ENCODE data around the gene FEN1.

FEN1 gene

DNA sequence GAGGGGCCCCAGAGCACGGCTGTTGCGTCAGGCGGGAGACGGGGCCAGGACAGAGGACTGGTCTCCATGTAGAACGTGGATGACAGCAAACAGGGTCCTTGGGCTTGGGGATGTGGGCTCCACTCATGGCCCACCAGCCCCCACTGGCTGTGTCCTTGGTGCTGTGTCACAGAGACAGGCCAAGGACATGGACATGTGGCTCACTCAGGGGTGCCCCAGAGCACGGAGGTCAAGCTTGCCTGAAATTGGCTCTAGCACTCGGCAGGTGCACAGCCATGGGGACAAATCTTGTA is 49.8 kb downstream of the FEN1 start:
- POLR2A ChIA-PET = interaction anchor here (1.2 kb wide), 1 partner anchor 45 kb away, joined by 3 read pairs; no protein-coding TSS in a partner anchor
- no peak for TF ChIP-seq ZNF548 (tag by site-specific recombination; IDR thresholded peaks at IDR 0.05)
- TF ChIP-seq, protein P1, sequence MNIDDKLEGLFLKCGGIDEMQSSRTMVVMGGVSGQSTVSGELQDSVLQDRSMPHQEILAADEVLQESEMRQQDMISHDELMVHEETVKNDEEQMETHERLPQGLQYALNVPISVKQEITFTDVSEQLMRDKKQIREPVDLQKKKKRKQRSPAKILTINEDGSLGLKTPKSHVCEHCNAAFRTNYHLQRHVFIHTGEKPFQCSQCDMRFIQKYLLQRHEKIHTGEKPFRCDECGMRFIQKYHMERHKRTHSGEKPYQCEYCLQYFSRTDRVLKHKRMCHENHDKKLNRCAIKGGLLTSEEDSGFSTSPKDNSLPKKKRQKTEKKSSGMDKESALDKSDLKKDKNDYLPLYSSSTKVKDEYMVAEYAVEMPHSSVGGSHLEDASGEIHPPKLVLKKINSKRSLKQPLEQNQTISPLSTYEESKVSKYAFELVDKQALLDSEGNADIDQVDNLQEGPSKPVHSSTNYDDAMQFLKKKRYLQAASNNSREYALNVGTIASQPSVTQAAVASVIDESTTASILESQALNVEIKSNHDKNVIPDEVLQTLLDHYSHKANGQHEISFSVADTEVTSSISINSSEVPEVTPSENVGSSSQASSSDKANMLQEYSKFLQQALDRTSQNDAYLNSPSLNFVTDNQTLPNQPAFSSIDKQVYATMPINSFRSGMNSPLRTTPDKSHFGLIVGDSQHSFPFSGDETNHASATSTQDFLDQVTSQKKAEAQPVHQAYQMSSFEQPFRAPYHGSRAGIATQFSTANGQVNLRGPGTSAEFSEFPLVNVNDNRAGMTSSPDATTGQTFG (tag by site-specific recombination; IDR thresholded peaks at IDR 0.05; ENCODE audit: borderline replicate concordance) = no peak
- Histone ChIP-seq H3K4me3 (ENCODE audit: low read depth, low read length) (no peak overlapping the region), H3K36me3 (ENCODE audit: control insufficient read depth in 2 of 2, insufficient read depth in 1 of 2, low read length in 2 of 2) (peaks cover 18 to 21% of the 10 kb centered on the region in 2 experiments; a peak in 2 of 3 replicates), H3K9me3 (ENCODE audit: control insufficient read depth, insufficient read depth, low read depth, low read length) (no peaks in the 10 kb centered on the region), H3K4me1 (ENCODE audit: control insufficient read depth, insufficient read depth, low read length) (no peaks in the 10 kb centered on the region), H3K27ac (ENCODE audit: extremely low read depth, low read depth, low read length) (no peak overlapping the region)
- CTCF ChIA-PET = interaction anchor here (1.0 kb wide), 1 partner anchor 13 kb away, joined by 3 read pairs; no protein-coding TSS in a partner anchor

DNA sequence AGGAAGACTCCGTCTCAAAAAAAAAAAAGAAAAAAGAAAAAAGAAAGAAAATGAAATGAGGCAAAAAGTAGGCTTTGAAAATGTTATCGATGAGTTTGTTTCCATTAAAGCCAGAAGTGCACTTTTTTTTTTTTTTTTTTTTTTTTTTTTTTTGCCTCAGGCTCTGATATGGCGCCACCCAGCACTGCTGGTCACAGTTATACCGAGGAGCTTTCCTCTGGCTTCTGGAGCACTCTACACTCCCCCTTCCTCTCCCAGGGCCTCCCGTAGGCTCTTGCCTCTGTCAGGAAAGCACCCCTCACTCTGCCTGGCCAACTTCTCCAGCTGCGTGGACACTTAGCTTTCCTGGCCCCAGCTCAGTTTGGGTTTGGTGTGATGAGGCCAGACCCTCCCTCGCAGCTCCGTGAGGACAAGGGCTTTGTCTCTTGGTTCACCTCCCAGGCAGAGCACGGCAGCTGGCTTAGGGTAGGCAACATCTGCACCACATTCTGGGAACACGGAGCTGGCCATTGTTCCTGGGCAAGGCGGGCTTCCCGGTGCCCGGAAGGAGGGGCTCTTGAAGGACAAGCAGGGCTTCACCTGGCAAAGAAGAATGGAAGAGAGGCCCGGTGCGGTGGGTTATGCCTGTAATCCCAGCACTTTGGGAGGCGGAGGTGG is 52.3 kb downstream of the FEN1 start:
- CTCF ChIA-PET = interaction anchor here (0.5 to 1.0 kb wide), 2 partner anchors 48 to 54 kb away, joined by 3 to 4 read pairs; no protein-coding TSS in a partner anchor

DNA sequence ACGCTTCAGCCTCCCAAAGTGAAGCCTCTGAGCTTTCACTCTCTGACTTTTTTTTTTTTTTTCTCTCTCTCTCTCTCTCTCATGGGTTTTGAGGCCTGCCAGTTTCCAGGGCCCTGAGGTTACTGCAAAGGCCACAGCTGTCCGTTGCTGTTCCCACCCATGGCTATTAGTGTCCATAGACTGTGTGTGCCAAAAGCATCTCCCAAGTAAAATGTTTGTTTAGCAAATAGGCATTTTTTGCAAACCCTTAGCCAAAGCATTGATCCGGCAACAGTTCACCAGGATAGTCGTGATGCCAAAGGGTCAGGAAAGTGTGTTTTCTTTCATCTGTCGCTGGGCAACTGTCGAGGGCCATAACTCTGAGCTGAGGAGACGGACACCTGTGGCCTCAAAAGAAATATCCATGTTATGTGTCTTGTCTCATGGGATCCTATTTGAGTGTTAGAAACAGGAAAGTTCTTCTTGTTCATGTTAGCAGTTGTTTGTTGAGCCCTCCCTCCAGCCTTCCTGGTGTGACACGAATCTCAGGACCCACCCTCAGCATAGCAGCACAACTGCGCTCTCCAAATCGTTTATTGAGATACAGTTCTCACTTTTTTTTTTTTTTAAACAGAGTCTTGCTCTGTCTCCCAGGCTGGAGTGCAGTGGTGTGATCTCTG is 53.8 kb downstream of the FEN1 start:
- ChIA-PET POLR2A (interaction anchor here (0.7 kb wide), 1 partner anchor 32 kb away, joined by 3 read pairs; no protein-coding TSS in a partner anchor), CTCF (interaction anchor here (0.6 to 1.0 kb wide), 3 partner anchors 31 to 83 kb away, joined by 3 read pairs; no protein-coding TSS in a partner anchor)
- Histone ChIP-seq H3K27ac (ENCODE audit: extremely low read depth, low read depth, low read length) (no peak overlapping the region), H3K4me1 (ENCODE audit: control insufficient read depth, insufficient read depth, low read length) (no peaks in the 10 kb centered on the region), H3K9me3 (ENCODE audit: control insufficient read depth, insufficient read depth, low read depth, low read length) (no peaks in the 10 kb centered on the region), H3K36me3 (ENCODE audit: control insufficient read depth in 2 of 2, insufficient read depth in 1 of 2, low read length in 2 of 2) (peaks cover 19 to 28% of the 10 kb centered on the region in 2 experiments), H3K4me3 (ENCODE audit: low read depth, low read length) (no peak overlapping the region)
- TF ChIP-seq, protein P2, sequence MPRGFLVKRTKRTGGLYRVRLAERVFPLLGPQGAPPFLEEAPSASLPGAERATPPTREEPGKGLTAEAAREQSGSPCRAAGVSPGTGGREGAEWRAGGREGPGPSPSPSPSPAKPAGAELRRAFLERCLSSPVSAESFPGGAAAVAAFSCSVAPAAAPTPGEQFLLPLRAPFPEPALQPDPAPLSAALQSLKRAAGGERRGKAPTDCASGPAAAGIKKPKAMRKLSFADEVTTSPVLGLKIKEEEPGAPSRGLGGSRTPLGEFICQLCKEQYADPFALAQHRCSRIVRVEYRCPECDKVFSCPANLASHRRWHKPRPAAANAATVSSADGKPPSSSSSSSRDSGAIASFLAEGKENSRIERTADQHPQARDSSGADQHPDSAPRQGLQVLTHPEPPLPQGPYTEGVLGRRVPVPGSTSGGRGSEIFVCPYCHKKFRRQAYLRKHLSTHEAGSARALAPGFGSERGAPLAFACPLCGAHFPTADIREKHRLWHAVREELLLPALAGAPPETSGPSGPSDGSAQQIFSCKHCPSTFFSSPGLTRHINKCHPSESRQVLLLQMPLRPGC (tag by site-specific recombination; IDR thresholded peaks at IDR 0.05) = no peak
- TF ChIP-seq ZNF585B (tag by site-specific recombination; IDR thresholded peaks at IDR 0.05) (no peak), ZNF16 (tag by site-specific recombination; IDR thresholded peaks at IDR 0.05; ENCODE audit: low read depth) (no peak), MYNN (tag by site-specific recombination; IDR thresholded peaks at IDR 0.05; ENCODE audit: borderline replicate concordance) (no peak), ZSCAN23 (tag by site-specific recombination; IDR thresholded peaks at IDR 0.05) (no peak), SCRT2 (tag by site-specific recombination; IDR thresholded peaks at IDR 0.05) (no peak), GLIS1 (tag by site-specific recombination; IDR thresholded peaks at IDR 0.05) (no peak), ZBTB20 (tag by site-specific recombination; IDR thresholded peaks at IDR 0.05) (no peak), ZNF121 (tag by site-specific recombination; IDR thresholded peaks at IDR 0.05) (no peak), ZNF433 (tag by site-specific recombination; IDR thresholded peaks at IDR 0.05; ENCODE audit: low read depth) (no peak), ZBTB48 (tag by site-specific recombination; IDR thresholded peaks at IDR 0.05) (no peak)
- TF ChIP-seq, protein P3, sequence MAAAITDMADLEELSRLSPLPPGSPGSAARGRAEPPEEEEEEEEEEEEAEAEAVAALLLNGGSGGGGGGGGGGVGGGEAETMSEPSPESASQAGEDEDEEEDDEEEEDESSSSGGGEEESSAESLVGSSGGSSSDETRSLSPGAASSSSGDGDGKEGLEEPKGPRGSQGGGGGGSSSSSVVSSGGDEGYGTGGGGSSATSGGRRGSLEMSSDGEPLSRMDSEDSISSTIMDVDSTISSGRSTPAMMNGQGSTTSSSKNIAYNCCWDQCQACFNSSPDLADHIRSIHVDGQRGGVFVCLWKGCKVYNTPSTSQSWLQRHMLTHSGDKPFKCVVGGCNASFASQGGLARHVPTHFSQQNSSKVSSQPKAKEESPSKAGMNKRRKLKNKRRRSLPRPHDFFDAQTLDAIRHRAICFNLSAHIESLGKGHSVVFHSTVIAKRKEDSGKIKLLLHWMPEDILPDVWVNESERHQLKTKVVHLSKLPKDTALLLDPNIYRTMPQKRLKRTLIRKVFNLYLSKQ (tag by site-specific recombination; IDR thresholded peaks at IDR 0.05; ENCODE audit: borderline replicate concordance) = no peak

More for the DNA sequence above, 52.3 kb downstream of the FEN1 start:
- TF ChIP-seq ZNF521 (tag by site-specific recombination; IDR thresholded peaks at IDR 0.05) = no peak
- no peak for TF ChIP-seq ZNF239 (tag by site-specific recombination; IDR thresholded peaks at IDR 0.05)
- TF ChIP-seq, protein P4, sequence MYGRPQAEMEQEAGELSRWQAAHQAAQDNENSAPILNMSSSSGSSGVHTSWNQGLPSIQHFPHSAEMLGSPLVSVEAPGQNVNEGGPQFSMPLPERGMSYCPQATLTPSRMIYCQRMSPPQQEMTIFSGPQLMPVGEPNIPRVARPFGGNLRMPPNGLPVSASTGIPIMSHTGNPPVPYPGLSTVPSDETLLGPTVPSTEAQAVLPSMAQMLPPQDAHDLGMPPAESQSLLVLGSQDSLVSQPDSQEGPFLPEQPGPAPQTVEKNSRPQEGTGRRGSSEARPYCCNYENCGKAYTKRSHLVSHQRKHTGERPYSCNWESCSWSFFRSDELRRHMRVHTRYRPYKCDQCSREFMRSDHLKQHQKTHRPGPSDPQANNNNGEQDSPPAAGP (tag by site-specific recombination; IDR thresholded peaks at IDR 0.05) = no peak
- TF ChIP-seq KLF8 (tag by site-specific recombination; IDR thresholded peaks at IDR 0.05) = no peak
- TF ChIP-seq GLI2 (tag by site-specific recombination; IDR thresholded peaks at IDR 0.05; ENCODE audit: borderline replicate concordance, low read depth) = no peak
- no peak for TF ChIP-seq ZNF157 (tag by site-specific recombination; IDR thresholded peaks at IDR 0.05)
- TF ChIP-seq ZNF24 (tag by site-specific recombination; IDR thresholded peaks at IDR 0.05) = no peak
- TF ChIP-seq ZNF175 (tag by site-specific recombination; IDR thresholded peaks at IDR 0.05) = no peak
- TF ChIP-seq ZNF514 (tag by site-specific recombination; IDR thresholded peaks at IDR 0.05) = no peak
- TF ChIP-seq SALL2 (tag by site-specific recombination; IDR thresholded peaks at IDR 0.05; ENCODE audit: borderline replicate concordance) = no peak
- TF ChIP-seq WT1 (tag by site-specific recombination; IDR thresholded peaks at IDR 0.05) = no peak
- no peak for TF ChIP-seq ZNF221 (tag by site-specific recombination; IDR thresholded peaks at IDR 0.05; ENCODE audit: borderline replicate concordance)
- no peak for TF ChIP-seq BCL11B (tag by site-specific recombination; IDR thresholded peaks at IDR 0.05; ENCODE audit: low read depth)
- TF ChIP-seq, protein P2 (tag by site-specific recombination; IDR thresholded peaks at IDR 0.05) = no peak
- no peak for TF ChIP-seq ZNF530 (tag by site-specific recombination; IDR thresholded peaks at IDR 0.05; ENCODE audit: low read depth)
- TF ChIP-seq ZBTB1 (tag by site-specific recombination; IDR thresholded peaks at IDR 0.05) = no peak
- Histone ChIP-seq H3K4me1 (ENCODE audit: control insufficient read depth, insufficient read depth, low read length) (no peaks in the 10 kb centered on the region), H3K4me3 (ENCODE audit: low read depth, low read length) (no peak overlapping the region), H3K36me3 (ENCODE audit: control insufficient read depth in 2 of 2, insufficient read depth in 1 of 2, low read length in 2 of 2) (peaks cover 27% of the 10 kb centered on the region in 2 experiments; a peak in 2 of 3 replicates), H3K27ac (ENCODE audit: extremely low read depth, low read depth, low read length) (no peak overlapping the region), H3K9me3 (ENCODE audit: control insufficient read depth, insufficient read depth, low read depth, low read length) (no peaks in the 10 kb centered on the region)
- POLR2A ChIA-PET = interaction anchor here (0.7 kb wide), 1 partner anchor 48 kb away, joined by 6 read pairs; no protein-coding TSS in a partner anchor
